Hematopoietic multipotent progenitor cell (in vitro differentiated cells): ENCODE measurements around the gene MIPOL1. TPM values are rescaled to one million over a fixed set of nuclear protein-coding genes. Genes with fewer than 3 reads are reported as not detected.
"Not testable (repeated sequence)": the region's sequence is repeated elsewhere in the genome, so short reads cannot be mapped to it uniquely, and the experiment has no call there.

Source experiments
- DNase-seq, 3 donors: peaks; one replicate each; pipeline ENCODE4 v3.0.0-alpha.2; 2011 to 2015; ENCODE audit warnings: low read depth in 2 of 3, low spot score in 2 of 3
- total RNA-seq: library from RNA; depleted of rRNA; stranded (reverse); fragments of >200 nt; gene quantifications from one replicate; pipeline ENCODE4 v1.2.3, GENCODE V29; 2012

The MIPOL1 gene
- total RNA-seq, 1 donor = 1.3 TPM

DNA sequence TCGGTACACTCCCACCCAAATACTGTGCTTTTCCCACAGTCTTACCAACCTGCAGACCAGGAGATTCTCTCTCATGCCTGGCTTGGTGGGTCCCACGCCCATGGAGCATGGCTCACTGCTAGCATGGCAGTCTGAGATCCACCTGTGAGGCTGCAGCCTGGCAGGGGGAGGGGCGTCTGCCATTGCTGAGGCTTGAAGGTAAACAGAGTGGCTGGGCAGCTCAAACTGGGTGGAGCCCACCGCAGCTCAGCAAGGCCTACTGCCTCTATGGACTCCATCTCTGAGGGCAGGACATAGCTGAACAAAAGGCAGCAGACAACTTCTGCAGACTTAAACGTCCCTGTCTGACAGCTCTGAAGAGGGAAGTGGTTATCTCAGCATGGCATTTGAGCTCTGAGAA, 304.1 kb downstream of the MIPOL1 start:
- no peak for DNase-seq

DNA sequence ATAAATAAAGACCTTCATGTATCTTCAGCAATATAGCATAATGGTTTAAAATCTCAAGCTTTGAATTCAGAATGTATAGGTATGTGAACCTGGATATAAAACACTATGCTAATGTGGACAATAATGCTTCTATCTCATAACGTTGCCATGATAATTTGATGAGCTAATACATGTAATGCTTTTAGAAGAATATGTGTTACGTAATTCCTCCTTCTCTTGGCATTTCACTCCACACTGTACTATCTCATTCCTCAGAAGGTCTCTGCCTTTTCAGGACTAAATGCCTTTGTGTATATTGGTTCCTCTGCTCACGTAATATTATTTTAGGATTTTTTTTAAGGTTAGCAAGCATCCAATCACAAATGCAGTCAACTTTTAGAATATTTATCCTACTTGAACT, 310.8 kb downstream of the MIPOL1 start:
- no peak for DNase-seq

- DNase-seq = no peak
Measured at GRCh38 chr14:37512173-37512572, 314.4 kb downstream of the MIPOL1 start.

DNA sequence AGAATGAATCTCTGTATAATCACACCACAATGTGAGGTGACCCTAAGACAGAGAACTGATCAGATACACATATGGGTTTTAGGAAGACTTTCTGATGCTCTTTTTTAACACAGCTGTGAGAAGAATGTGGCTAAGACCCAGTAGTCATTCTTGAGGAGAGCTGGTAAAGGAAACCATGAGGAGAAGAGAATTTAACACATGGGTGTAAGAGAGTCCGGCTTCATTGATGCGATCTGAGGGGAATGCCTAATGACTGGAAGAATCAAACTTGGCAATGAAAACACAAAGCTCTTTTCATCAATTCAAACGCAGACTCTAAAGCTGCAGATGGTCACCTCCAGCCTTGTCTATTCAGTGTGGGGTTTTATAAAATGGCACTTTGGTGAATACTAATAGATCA, 318.0 kb downstream of the MIPOL1 start:
- DNase-seq = no peak

DNA sequence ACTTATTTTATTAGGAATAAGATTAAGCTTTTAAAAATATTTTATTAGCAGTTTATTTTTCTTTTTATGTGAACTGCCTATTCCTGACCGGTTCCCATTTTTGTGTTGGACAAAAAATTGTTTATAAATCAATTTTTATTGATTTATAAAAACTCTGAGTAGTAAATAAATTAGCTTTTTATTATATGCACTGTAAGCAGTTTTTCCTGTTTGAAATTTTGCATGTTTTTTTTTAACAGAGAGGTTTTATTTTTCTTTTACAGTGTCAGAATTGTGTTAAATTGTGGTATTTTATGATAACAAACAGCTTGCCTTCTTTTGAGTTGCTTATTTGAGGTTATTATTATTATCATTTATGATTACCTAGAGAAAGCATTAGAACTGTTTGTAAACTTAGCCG, 329.3 kb downstream of the MIPOL1 start:
- no peak for DNase-seq

DNA sequence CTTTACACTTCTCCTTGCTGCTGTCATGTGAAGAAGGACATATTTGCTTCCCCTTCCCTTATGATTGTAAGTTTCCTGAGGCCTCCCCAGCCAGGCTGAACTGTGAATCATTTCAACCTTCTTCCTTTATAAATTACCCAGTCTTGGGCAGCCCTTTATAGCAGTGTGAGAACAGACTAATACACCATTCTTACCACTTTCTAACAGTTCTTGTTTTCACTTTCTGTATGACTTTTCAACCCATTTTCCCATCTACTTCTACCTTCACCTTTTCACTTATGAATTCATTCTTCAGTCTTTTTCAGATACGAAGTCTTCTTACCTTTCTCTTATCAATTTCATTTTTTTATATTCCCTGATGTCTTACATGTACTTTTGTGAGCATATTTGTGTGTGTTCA, 342.3 kb downstream of the MIPOL1 start:
- DNase-seq = no peak

- DNase-seq = no peak
Measured at GRCh38 chr14:37544407-37544806, 346.7 kb downstream of the MIPOL1 start.

DNA sequence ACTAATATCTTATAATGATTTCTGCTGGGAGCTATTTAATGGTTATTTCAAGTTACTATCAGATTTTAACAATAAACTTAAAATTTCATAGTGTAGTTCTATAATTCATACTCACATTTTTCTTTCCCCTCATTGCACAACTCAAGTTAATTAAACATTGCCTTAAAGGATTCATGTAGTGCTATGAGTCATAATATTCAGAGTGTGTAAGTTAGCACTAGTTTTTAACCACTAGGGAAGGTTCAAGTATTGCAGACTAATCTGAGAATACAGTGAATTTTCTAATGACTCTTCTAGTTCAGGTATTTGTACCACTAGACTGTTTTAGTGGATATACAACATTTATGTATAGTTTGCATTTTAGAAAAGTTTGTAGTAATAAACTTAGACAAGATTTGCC, 347.4 kb downstream of the MIPOL1 start:
- no peak for DNase-seq

DNA sequence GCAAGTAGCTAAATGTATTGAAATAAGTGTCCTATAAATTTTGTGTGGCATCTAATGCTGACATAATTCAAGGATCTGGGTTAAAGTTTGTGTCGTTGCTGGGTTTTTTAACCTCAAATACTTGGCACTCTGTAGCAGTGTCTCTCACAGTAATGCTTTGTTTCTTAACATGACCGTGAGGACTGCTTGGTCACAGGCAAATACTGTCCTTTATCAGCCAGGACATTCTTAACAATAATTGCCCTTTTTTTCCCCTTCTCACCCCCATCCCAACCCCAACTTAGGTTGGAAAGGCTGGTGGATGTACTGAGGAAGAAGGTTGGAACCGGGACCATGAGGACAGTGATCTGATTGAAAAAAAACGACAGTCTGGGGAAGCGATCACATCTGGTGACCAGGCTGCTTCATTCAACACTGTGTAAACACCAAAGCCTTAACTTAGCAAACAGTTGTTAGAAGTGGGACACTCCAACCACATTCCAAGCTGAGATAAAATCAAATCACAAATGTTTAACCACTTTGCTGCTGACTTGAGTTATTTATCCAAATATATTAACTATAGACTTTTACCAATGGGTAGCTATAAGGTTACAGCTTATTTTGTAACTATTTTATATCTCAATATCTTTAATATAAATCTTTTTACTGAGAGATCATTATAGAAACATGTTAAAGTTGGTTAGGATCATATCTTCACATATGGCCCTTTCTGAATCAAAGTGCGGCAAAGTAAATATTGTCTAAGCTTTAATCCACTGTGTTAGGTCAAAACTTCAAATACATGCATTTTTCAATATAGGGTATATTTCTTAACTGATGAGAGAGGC, 349.1 kb downstream of the MIPOL1 start:
- no peak for DNase-seq

GRCh38 chr14:37550511-37550910, 352.8 kb downstream of the MIPOL1 start:
- no peak for DNase-seq

GRCh38 chr14:37551119-37551518, 353.4 kb downstream of the MIPOL1 start:
- DNase-seq = no peak

- no peak for DNase-seq
Measured at GRCh38 chr14:37553935-37554550, 356.3 kb downstream of the MIPOL1 start.

- DNase-seq = not testable (repeated sequence)
Measured at GRCh38 chr14:37555596-37555995, 357.9 kb downstream of the MIPOL1 start.

- no peak for DNase-seq
Measured at GRCh38 chr14:37558740-37559139, 361.0 kb downstream of the MIPOL1 start.

GRCh38 chr14:37559386-37559785, 361.6 kb downstream of the MIPOL1 start:
- DNase-seq = no peak

DNA sequence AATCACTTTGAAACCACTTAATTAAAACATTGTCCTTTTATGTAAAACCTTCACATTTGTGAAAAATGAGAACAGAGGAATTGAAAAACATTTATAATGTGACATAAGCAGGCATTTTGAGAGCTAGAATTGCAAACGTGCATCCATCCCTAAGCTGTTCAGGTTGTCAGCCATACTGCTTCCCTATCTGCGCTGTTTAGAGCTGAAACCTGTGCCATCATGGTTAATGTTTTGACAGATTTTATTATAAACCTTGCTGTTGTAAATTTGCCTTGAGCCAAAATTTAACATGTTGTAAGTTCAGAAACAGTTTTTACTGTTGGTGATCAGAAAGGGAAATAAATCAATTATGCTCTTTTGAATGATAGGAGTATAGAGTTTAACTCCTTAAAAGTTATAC, 365.5 kb downstream of the MIPOL1 start:
- no peak for DNase-seq

- DNase-seq = no peak
Measured at GRCh38 chr14:37565550-37565949, 367.8 kb downstream of the MIPOL1 start.

GRCh38 chr14:37566811-37567371, 369.2 kb downstream of the MIPOL1 start:
- DNase-seq = no peak

DNA sequence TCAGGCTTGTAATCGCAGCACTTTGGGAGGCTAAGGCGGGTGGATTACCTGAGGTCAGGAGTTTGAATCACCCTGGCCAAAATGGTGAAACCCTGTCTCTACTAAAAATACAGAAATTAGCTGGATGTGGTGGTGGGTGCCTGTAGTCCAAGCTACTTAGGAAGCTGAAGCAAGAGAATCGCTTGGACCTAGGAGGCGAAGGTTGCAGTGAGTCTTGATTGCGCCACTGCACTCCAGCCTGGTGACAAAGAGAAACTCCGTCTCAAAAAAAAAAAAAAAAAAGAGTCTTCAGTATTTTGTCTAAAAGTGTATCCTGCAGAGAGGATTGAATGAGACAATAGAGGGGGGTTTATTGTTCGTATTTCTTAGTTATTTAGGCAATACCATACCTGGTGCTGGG, 372.0 kb downstream of the MIPOL1 start:
- DNase-seq = no peak

- DNase-seq = no peak
Measured at GRCh38 chr14:37571391-37571790, 373.7 kb downstream of the MIPOL1 start.

- no peak for DNase-seq
Measured at GRCh38 chr14:37573356-37573755, 375.6 kb downstream of the MIPOL1 start.

DNA sequence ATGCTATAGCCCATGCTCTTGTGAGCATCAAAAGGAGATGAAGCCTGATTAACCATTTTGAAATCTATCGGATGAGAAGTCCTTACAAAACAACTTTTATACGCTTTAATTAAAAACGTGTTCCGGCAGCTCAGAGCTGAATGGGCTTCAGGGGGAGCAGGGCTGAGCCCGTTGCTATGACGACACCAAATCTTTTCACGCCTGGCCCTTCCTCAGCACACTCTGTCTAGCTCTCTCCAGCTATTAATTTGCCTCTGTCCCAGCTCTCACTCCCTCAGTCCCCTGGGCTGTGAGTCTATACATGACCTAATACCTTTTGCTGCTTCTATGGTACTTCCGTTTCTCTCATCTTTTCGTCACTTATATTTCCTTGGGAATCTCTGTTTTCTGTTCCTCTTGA, 381.5 kb downstream of the MIPOL1 start:
- no peak for DNase-seq
